ENCODE data around the gene RANBP3L. TPM values are rescaled to one million over a fixed set of nuclear protein-coding genes. Genes with fewer than 3 reads are reported as not detected.
"Not testable (repeated sequence)": the region's sequence is repeated elsewhere in the genome, so short reads cannot be mapped to it uniquely, and the experiment has no call there.

The RANBP3L gene
- polyA plus RNA-seq, 3 donors from 2014 or later, result not detected

GRCh38 chr5:36305571-36306326 is 4.0 kb upstream of the RANBP3L start:
- Mint-ChIP-seq H3K27me3 (ENCODE audit: low read depth in 3 of 3) (peaks cover 2 to 5% (median 2%) of the 10 kb centered on the region in 3 donors), H3K4me1 (no peaks in the 10 kb centered on the region), H3K36me3 (no peaks in the 10 kb centered on the region), H3K9me3 (no peaks in the 10 kb centered on the region), H3K4me3 (no peak overlapping the region), H3K27ac (no peak overlapping the region)
- no peak for DNase-seq

GRCh38 chr5:36304095-36304805 is 2.5 kb upstream of the RANBP3L start:
- Mint-ChIP-seq H3K4me3 (no peak overlapping the region), H3K36me3 (no peaks in the 10 kb centered on the region), H3K9me3 (no peaks in the 10 kb centered on the region), H3K27me3 (ENCODE audit: low read depth in 3 of 3) (peaks cover 2 to 5% (median 5%) of the 10 kb centered on the region in 3 donors), H3K27ac (no peak overlapping the region), H3K4me1 (no peaks in the 10 kb centered on the region)
- no peak for DNase-seq

GRCh38 chr5:36300927-36301540 is 668 bp downstream of the RANBP3L start:
- Mint-ChIP-seq H3K4me1 (no peaks in the 10 kb centered on the region), H3K9me3 (no peaks in the 10 kb centered on the region), H3K27ac (no peak overlapping the region), H3K36me3 (no peaks in the 10 kb centered on the region), H3K4me3 (no peak overlapping the region), H3K27me3 (ENCODE audit: low read depth in 3 of 3) (peaks cover 0 to 9% (median 3%) of the 10 kb centered on the region in 3 donors)
- DNase-seq, result no peak

GRCh38 chr5:36300191-36300926 is 1.3 kb downstream of the RANBP3L start:
- H3K4me1 Mint-ChIP-seq, result no peaks in the 10 kb centered on the region
- H3K36me3 Mint-ChIP-seq, result no peaks in the 10 kb centered on the region
- H3K9me3 Mint-ChIP-seq, result no peaks in the 10 kb centered on the region

GRCh38 chr5:36298552-36298951 is 3.1 kb downstream of the RANBP3L start:
- Mint-ChIP-seq H3K36me3 (no peaks in the 10 kb centered on the region), H3K27me3 (ENCODE audit: low read depth in 3 of 3) (peaks cover 0 to 13% (median 3%) of the 10 kb centered on the region in 3 donors), H3K4me3 (no peak overlapping the region), H3K9me3 (no peaks in the 10 kb centered on the region), H3K27ac (no peak overlapping the region), H3K4me1 (no peaks in the 10 kb centered on the region)
- no peak for DNase-seq

More at GRCh38 chr5:36300191-36300926, 1.3 kb downstream of the RANBP3L start:
- Mint-ChIP-seq H3K27ac (no peak overlapping the region), H3K4me3 (no peak overlapping the region), H3K27me3 (ENCODE audit: low read depth in 3 of 3) (peaks cover 0 to 10% (median 3%) of the 10 kb centered on the region in 3 donors)
- DNase-seq, result no peak

- Mint-ChIP-seq H3K27me3 (ENCODE audit: low read depth in 3 of 3) (peaks cover 0 to 13% (median 3%) of the 10 kb centered on the region in 3 donors), H3K36me3 (no peaks in the 10 kb centered on the region), H3K9me3 (no peaks in the 10 kb centered on the region), H3K27ac (no peak overlapping the region), H3K4me3 (no peak overlapping the region), H3K4me1 (no peaks in the 10 kb centered on the region)
- no peak for DNase-seq
Observed at GRCh38 chr5:36297653-36298052, 4.0 kb downstream of the RANBP3L start.

GRCh38 chr5:36285837-36286615 is 15.7 kb downstream of the RANBP3L start:
- Mint-ChIP-seq H3K4me3 (no peak overlapping the region), H3K9me3 (no peaks in the 10 kb centered on the region), H3K27ac (no peak overlapping the region), H3K36me3 (no peaks in the 10 kb centered on the region), H3K27me3 (ENCODE audit: low read depth in 3 of 3) (peaks cover 2 to 7% (median 2%) of the 10 kb centered on the region in 3 donors), H3K4me1 (no peaks in the 10 kb centered on the region)
- no peak for DNase-seq

GRCh38 chr5:36283775-36284174 is 17.9 kb downstream of the RANBP3L start:
- not testable (repeated sequence) for H3K36me3 Mint-ChIP-seq; H3K27me3 Mint-ChIP-seq (ENCODE audit: low read depth in 3 of 3); H3K4me3 Mint-ChIP-seq; H3K9me3 Mint-ChIP-seq; H3K4me1 Mint-ChIP-seq; H3K27ac Mint-ChIP-seq; DNase-seq

- H3K27ac Mint-ChIP-seq, result no peak overlapping the region
- no peaks in the 10 kb centered on the region for H3K9me3 Mint-ChIP-seq
- no peaks in the 10 kb centered on the region for H3K4me1 Mint-ChIP-seq
- H3K4me3 Mint-ChIP-seq, result no peak overlapping the region
- DNase-seq, result no peak
- H3K36me3 Mint-ChIP-seq, result no peaks in the 10 kb centered on the region
- H3K27me3 Mint-ChIP-seq (ENCODE audit: low read depth in 3 of 3), result peaks cover under 1 to 6% (median 6%) of the 10 kb centered on the region in 3 donors
Observed at GRCh38 chr5:36281626-36282025, 20.1 kb downstream of the RANBP3L start.

- DNase-seq, result no peak
- no peak overlapping the region for H3K4me3 Mint-ChIP-seq
- no peaks in the 10 kb centered on the region for H3K4me1 Mint-ChIP-seq
- no peaks in the 10 kb centered on the region for H3K36me3 Mint-ChIP-seq
- no peaks in the 10 kb centered on the region for H3K9me3 Mint-ChIP-seq
- H3K27me3 Mint-ChIP-seq (ENCODE audit: low read depth in 3 of 3), result peaks cover 0 to 8% (median 6%) of the 10 kb centered on the region in 3 donors
- H3K27ac Mint-ChIP-seq, result no peak overlapping the region
Observed at GRCh38 chr5:36279054-36279698, 22.5 kb downstream of the RANBP3L start.

- DNase-seq, result no peak
- Mint-ChIP-seq H3K4me3 (no peak overlapping the region), H3K9me3 (no peaks in the 10 kb centered on the region), H3K27ac (no peak overlapping the region), H3K27me3 (ENCODE audit: low read depth in 3 of 3) (peaks cover 0 to 8% (median 4%) of the 10 kb centered on the region in 3 donors), H3K36me3 (no peaks in the 10 kb centered on the region), H3K4me1 (no peaks in the 10 kb centered on the region)
Observed at GRCh38 chr5:36277521-36278176, 24.1 kb downstream of the RANBP3L start.

- no peaks in the 10 kb centered on the region for H3K9me3 Mint-ChIP-seq
- DNase-seq, result no peak
- peaks cover 0 to 4% (median 4%) of the 10 kb centered on the region in 3 donors for H3K27me3 Mint-ChIP-seq (ENCODE audit: low read depth in 3 of 3)
- H3K4me1 Mint-ChIP-seq, result no peaks in the 10 kb centered on the region
- no peak overlapping the region for H3K27ac Mint-ChIP-seq
- H3K36me3 Mint-ChIP-seq, result no peaks in the 10 kb centered on the region
- H3K4me3 Mint-ChIP-seq, result no peak overlapping the region
Observed at GRCh38 chr5:36276864-36277263, 24.8 kb downstream of the RANBP3L start.
